Endothelial cell of umbilical vein (primary cell): ENCODE data around the gene GPHA2. TPM values are rescaled to one million over a fixed set of nuclear protein-coding genes. Genes with fewer than 3 reads are reported as not detected.
A peak's percentile ranks its signal among the peaks of the same experiment; 100 is the strongest.

Source experiments
- BruUV-seq: library from RNA; stranded (reverse); fragments of 400-500 nt; replicated peaks from 2 replicates; lab custom pipeline; 2021; lab: Mats Ljungman, UMichigan
- CTCF ChIA-PET: fragments of 300-600, 350-600 bp; sonication (Branson Sonifier 250); formaldehyde crosslinking; loops from one replicate; lab custom pipeline; 2021; ENCODE audit warnings: antibody characterized with exemption, inconsistent platforms; lab: Charles Lee
- POLR2A ChIA-PET: fragments of 300-600, 350-600 bp; sonication (Branson Sonifier 250); formaldehyde crosslinking; loops from one replicate; lab custom pipeline; 2021; ENCODE audit warnings: antibody characterized with exemption, inconsistent platforms; lab: Charles Lee
- DNase-seq: peaks from one replicate; pipeline ENCODE4 v3.0.0-alpha.2; 2011; ENCODE audit warnings: low read depth, low spot score
- FAIRE-seq: peaks from 2 replicates; lab custom pipeline; 2011; peaks lifted over from hg19 to GRCh38; lab: Jason Lieb, UNC
- H2AFZ ChIP-seq: 2 replicates; pipeline ENCODE4 v1.6.0; 2012; ENCODE audit warnings: low read depth, low read length, control low read depth, inconsistent platforms
- H3K27ac ChIP-seq: 2 replicates; pipeline ENCODE4 v1.5.1; 2011; ENCODE audit warnings: low read depth, mild to moderate bottlenecking, control low read depth, low read length, moderate library complexity; ENCODE audit not compliant: insufficient read depth
- H3K27me3 ChIP-seq, 2 experiments: 2 replicates each; pipeline versions ENCODE4 v1.6.0 to v1.6.1; 2011; ENCODE audit warnings: low read length in 2 of 2, mixed read lengths in 1 of 2; ENCODE audit not compliant: control insufficient read depth in 2 of 2, insufficient read depth in 2 of 2
- H3K36me3 ChIP-seq, 2 experiments: 2 replicates in 1 of 2; 3 replicates in 1 of 2; pipeline ENCODE4 v1.5.1; 2011; ENCODE audit warnings: low read length in 2 of 2, mild to moderate bottlenecking in 1 of 2, moderate library complexity in 1 of 2; ENCODE audit not compliant: control insufficient read depth in 2 of 2, insufficient read depth in 2 of 2; ENCODE audit errors: extremely low read depth in 1 of 2
- H3K4me1 ChIP-seq: 3 replicates; pipeline ENCODE4 v1.5.1; 2011; ENCODE audit warnings: mild to moderate bottlenecking, low read length; ENCODE audit not compliant: control insufficient read depth, insufficient read depth; ENCODE audit errors: extremely low read depth
- H3K4me2 ChIP-seq: 2 replicates; pipeline ENCODE4 v1.6.1; 2011; ENCODE audit warnings: low read length, control low read depth, mixed read lengths; ENCODE audit not compliant: insufficient read depth
- H3K4me3 ChIP-seq, 3 experiments: fragments of 200-600 bp in 1 of 3; sonication (generic), shearing (Covaris generic) in 1 of 3; replicated peaks in 1 of 3; 2 replicates each; pipeline ENCODE4 v1.5.1; 2011 to 2016; ENCODE audit warnings: control low read depth in 3 of 3, low read length in 3 of 3, mild to moderate bottlenecking in 2 of 3, inconsistent platforms in 1 of 3, low read depth in 1 of 3, moderate library complexity in 1 of 3; ENCODE audit not compliant: insufficient read depth in 1 of 3
- H3K79me2 ChIP-seq: 2 replicates; pipeline ENCODE4 v1.6.0; 2012; ENCODE audit warnings: low read length, inconsistent platforms; ENCODE audit not compliant: control insufficient read depth, insufficient read depth
- H3K9ac ChIP-seq: replicated peaks from 2 replicates; pipeline ENCODE3; 2011; ENCODE audit warnings: low read length, control low read depth; ENCODE audit not compliant: insufficient read depth; ENCODE audit errors: extremely low read depth
- H3K9me1 ChIP-seq: replicated peaks from 3 replicates; pipeline ENCODE4 v1.6.0; 2011; ENCODE audit warnings: mild to moderate bottlenecking, low read length; ENCODE audit not compliant: control insufficient read depth, insufficient read depth; ENCODE audit errors: extremely low read depth
- H3K9me3 ChIP-seq: replicated peaks from 2 replicates; pipeline ENCODE4 v1.5.1; 2012; ENCODE audit warnings: low read length, inconsistent platforms; ENCODE audit not compliant: control insufficient read depth, insufficient read depth
- H4K20me1 ChIP-seq: replicated peaks from 2 replicates; pipeline ENCODE3; 2011; ENCODE audit warnings: mild to moderate bottlenecking, low read length; ENCODE audit not compliant: control insufficient read depth, insufficient read depth; ENCODE audit errors: extremely low read depth
- CTCF ChIP-seq, 2 donors: IDR thresholded peaks; 1 replicate in 1 of 2; 2 replicates in 1 of 2; pipeline ENCODE4 v1.5.1; 2011; ENCODE audit warnings: low read length in 2 of 2, mild to moderate bottlenecking in 2 of 2, moderate library complexity in 2 of 2, control low read depth in 1 of 2, inconsistent platforms in 1 of 2, low read depth in 1 of 2; ENCODE audit not compliant: insufficient read depth in 1 of 2; ENCODE audit errors: extremely low read depth in 1 of 2
- EZH2 ChIP-seq: IDR thresholded peaks from 2 replicates; pipeline ENCODE4 v1.6.1; 2012; ENCODE audit warnings: borderline replicate concordance, low read depth, mild to moderate bottlenecking, moderate library complexity, low read length, inconsistent platforms; ENCODE audit not compliant: severe bottlenecking
- FOS ChIP-seq: IDR thresholded peaks from 2 replicates; pipeline ENCODE4 v1.6.1; 2011; ENCODE audit warnings: mild to moderate bottlenecking, low read length, moderate library complexity, borderline replicate concordance; ENCODE audit not compliant: insufficient read depth
- GATA2 ChIP-seq: IDR thresholded peaks from 2 replicates; pipeline ENCODE4 v1.7.0; 2011; ENCODE audit warnings: low read depth, mild to moderate bottlenecking, moderate library complexity, mixed read lengths, low read length; ENCODE audit not compliant: insufficient read length, insufficient read depth
- JUN ChIP-seq: IDR thresholded peaks from 2 replicates; pipeline ENCODE4 v1.6.1; 2011; ENCODE audit warnings: borderline replicate concordance, low read depth; ENCODE audit not compliant: insufficient read length, insufficient read depth
- MYC ChIP-seq: IDR thresholded peaks from one replicate; pipeline ENCODE4 v1.6.1; 2011; ENCODE audit warnings: mild to moderate bottlenecking, low read depth, low read length
- POLR2AphosphoS5 ChIP-seq: IDR thresholded peaks from 2 replicates; pipeline ENCODE4 v1.6.1; 2012; ENCODE audit warnings: low read depth, mild to moderate bottlenecking, control low read depth, low read length, moderate library complexity; ENCODE audit not compliant: insufficient read depth
- dilution Hi-C: fragments of 300-500 bp; cut with MboI; formaldehyde crosslinking; loops from one replicate; pipeline ENCODE4 v1.15.0; 2019; ENCODE audit warnings: low sequenced_read_pairs; ENCODE audit not compliant: extremely low pct_ligation_motif_present
- intact Hi-C: fragments of 100-400 bp; cut with micrococcal nuclease; formaldehyde crosslinking; loops from one replicate; pipeline ENCODE4 v1.10.0; 2022
- polyA plus RNA-seq, 4 experiments: library from polyadenylated mRNA; depleted of rRNA in 3 of 4; stranded (reverse) in 3 of 4; unstranded in 1 of 4; fragments of >200 nt; gene quantifications; 2 replicates each; pipeline versions ENCODE4 v1.2.1 to v1.2.3, GENCODE V29; 2011 to 2012; ENCODE audit warnings: missing spikeins in 1 of 4
- total RNA-seq: library from RNA; stranded (reverse); gene quantifications from 2 replicates; pipeline ENCODE4 v1.2.3, GENCODE V29; 2021
- TF ChIP-seq, protein P1 (sequence below): IDR thresholded peaks from 2 replicates; pipeline ENCODE4 v1.6.1; 2011; ENCODE audit not compliant: insufficient read depth, insufficient read length

GPHA2 gene
- total and polyA plus RNA-seq, 2 donors (not counting 3 experiments of a cell fraction or from before 2014, with no cell fraction given): not detected

DNA sequence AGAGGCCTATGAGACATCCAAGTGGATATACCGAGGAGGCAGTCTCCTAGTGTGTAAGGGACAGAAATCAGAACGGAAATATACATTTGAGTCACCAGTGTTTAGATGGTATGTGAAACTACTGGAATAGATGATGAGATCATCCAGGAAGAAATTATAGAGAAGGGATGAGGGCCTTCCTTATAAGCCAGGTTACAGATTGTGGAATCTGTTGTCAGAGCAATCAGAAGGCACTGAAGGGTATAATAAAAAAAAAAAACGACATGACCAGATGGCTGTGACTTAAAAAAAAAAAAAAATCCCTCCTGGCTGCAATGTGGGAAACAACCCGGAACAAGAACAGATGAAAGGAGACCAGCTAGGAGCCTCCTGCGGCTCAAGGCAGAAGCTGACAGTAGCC, 33.5 kb upstream of the GPHA2 start:
- ChIA-PET POLR2A (no interaction called here), CTCF (no interaction called here)
- no peaks in the 10 kb centered on the region for H3K36me3 ChIP-seq
- FAIRE-seq: no peak
- H2AFZ ChIP-seq: no peak overlapping the region
- dilution Hi-C loops: no loop called here
- BruUV-seq: no TSS peak
- H3K4me2 ChIP-seq: no peak overlapping the region
- H3K9ac ChIP-seq: no peak overlapping the region
- no peak overlapping the region for H3K4me3 ChIP-seq
- H3K27me3 ChIP-seq: no peaks in the 10 kb centered on the region
- DNase-seq: peak; percentile 31
- H3K27ac ChIP-seq: no peak overlapping the region
- H3K79me2 ChIP-seq: no peaks in the 10 kb centered on the region
- no peaks in the 10 kb centered on the region for H4K20me1 ChIP-seq
- H3K9me3 ChIP-seq: no peaks in the 10 kb centered on the region
- peaks cover 15% of the 10 kb centered on the region for H3K4me1 ChIP-seq
- no peaks in the 10 kb centered on the region for H3K9me1 ChIP-seq
- no peak for TF ChIP-seq POLR2AphosphoS5
- TF ChIP-seq EZH2: no peak
- no peak for TF ChIP-seq MYC
- peak; percentile 37 for TF ChIP-seq FOS
- peak; percentile 70 for TF ChIP-seq JUN
- TF ChIP-seq GATA2: no peak
- intact Hi-C loops: no loop called here

DNA sequence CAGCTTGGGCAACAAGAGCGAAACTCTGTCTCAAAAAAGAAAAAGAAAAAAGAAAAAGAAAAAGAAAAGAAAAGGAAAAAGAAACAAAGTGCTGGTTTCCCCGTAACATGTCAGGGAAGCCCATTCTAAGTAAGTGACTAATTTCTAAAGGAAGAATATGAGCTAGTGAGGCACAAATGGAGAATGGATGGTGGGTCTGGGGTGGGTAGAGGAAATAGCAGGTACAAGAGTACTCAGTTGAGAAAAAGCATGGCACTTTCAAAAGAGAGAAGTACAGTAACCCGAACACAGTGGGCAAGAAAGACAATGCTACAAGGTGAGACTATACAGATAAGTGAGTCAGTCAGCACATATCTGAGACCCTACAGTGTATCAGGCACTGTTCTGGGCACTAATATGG, 31.7 kb upstream of the GPHA2 start:
- FAIRE-seq: no peak
- no peak for DNase-seq
- dilution Hi-C loops (no loop called here), intact Hi-C loops (no loop called here)
- Histone ChIP-seq H3K4me2 (no peak overlapping the region), H3K4me3 (no peak overlapping the region), H3K4me1 (peaks cover 15% of the 10 kb centered on the region), H2AFZ (no peak overlapping the region), H3K79me2 (no peaks in the 10 kb centered on the region), H3K27ac (no peak overlapping the region), H3K9me3 (no peaks in the 10 kb centered on the region), H3K36me3 (no peaks in the 10 kb centered on the region), H3K9ac (no peak overlapping the region), H4K20me1 (no peaks in the 10 kb centered on the region), H3K27me3 (peaks cover 0 to 2% of the 10 kb centered on the region in 2 experiments), H3K9me1 (no peaks in the 10 kb centered on the region)
- CTCF ChIA-PET: no interaction called here
- BruUV-seq: no TSS peak
- POLR2A ChIA-PET: no interaction called here
- TF ChIP-seq GATA2: no peak
- no peak for TF ChIP-seq POLR2AphosphoS5
- no peak for TF ChIP-seq FOS
- TF ChIP-seq, protein P1, sequence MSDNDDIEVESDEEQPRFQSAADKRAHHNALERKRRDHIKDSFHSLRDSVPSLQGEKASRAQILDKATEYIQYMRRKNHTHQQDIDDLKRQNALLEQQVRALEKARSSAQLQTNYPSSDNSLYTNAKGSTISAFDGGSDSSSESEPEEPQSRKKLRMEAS: no peak
- TF ChIP-seq EZH2: no peak
- TF ChIP-seq CTCF (IDR thresholded peaks at IDR 0.05; ENCODE audit: extremely low read depth in 1 of 2, insufficient read depth in 1 of 2, low read depth in 1 of 2, low read length in 2 of 2): no peak
